Neural cell (in vitro differentiated cells): ENCODE data around the gene GNAQ. TPM values are rescaled to one million over a fixed set of nuclear protein-coding genes. Genes with fewer than 3 reads are reported as not detected.

Source experiments
- H2AFZ ChIP-seq: fragments of 200-600, 300-800 bp; sonication (generic), shearing (Covaris generic); 2 replicates; pipeline ENCODE4 v1.6.0; 2014; ENCODE audit warnings: low read depth, mild to moderate bottlenecking, antibody characterized with exemption, low read length, moderate library complexity
- H3F3A ChIP-seq: fragments of 200-600 bp; shearing (Covaris generic); 2 replicates; pipeline ENCODE4 v1.6.1; 2016; ENCODE audit warnings: mild to moderate bottlenecking, moderate library complexity, mixed read lengths, antibody characterized with exemption, low read length; ENCODE audit not compliant: insufficient read depth, poor library complexity, severe bottlenecking
- H3K27ac ChIP-seq: fragments of 200-600, 300-800 bp; sonication (generic), shearing (Covaris generic); 2 replicates; pipeline ENCODE4 v1.5.1; 2014; ENCODE audit warnings: mild to moderate bottlenecking, low read length, moderate library complexity
- H3K27me3 ChIP-seq: fragments of 300-800, 200-600 bp; sonication (generic), shearing (Covaris generic); 2 replicates; pipeline ENCODE4 v1.6.0; 2014; ENCODE audit warnings: mild to moderate bottlenecking, low read depth, low read length, moderate library complexity; ENCODE audit not compliant: insufficient read depth
- H3K36me3 ChIP-seq: fragments of 300-800, 200-600 bp; sonication (generic), shearing (Covaris generic); 2 replicates; pipeline ENCODE4 v1.5.1; 2014; ENCODE audit warnings: mild to moderate bottlenecking, antibody characterized with exemption, low read length, moderate library complexity; ENCODE audit not compliant: insufficient read depth
- H3K4me2 ChIP-seq: fragments of 300-800, 200-600 bp; sonication (generic), shearing (Covaris generic); 2 replicates; pipeline ENCODE4 v1.6.0; 2014; ENCODE audit warnings: mild to moderate bottlenecking, low read length
- H3K4me3 ChIP-seq: fragments of 300-800, 200-600 bp; sonication (generic), shearing (Covaris generic); 2 replicates; pipeline ENCODE4 v1.5.1; 2014; ENCODE audit warnings: mild to moderate bottlenecking, low read length, moderate library complexity
- H3K79me2 ChIP-seq: fragments of 200-600 bp; shearing (Covaris generic); replicated peaks from 2 replicates; pipeline ENCODE4 v1.6.0; 2014; ENCODE audit warnings: mild to moderate bottlenecking, low read length, moderate library complexity; ENCODE audit not compliant: insufficient read depth
- H3K9ac ChIP-seq: fragments of 300-800, 200-600 bp; sonication (generic), shearing (Covaris generic); 2 replicates; pipeline ENCODE4 v1.6.1; 2016; ENCODE audit warnings: mild to moderate bottlenecking, low read length, mixed read lengths
- H3K9me2 ChIP-seq: fragments of 200-600 bp; shearing (Covaris generic); 2 replicates; pipeline ENCODE4 v1.6.1; 2016; ENCODE audit warnings: mild to moderate bottlenecking, low read length, mixed read lengths; ENCODE audit not compliant: insufficient read depth
- H3K9me3 ChIP-seq: fragments of 200-600, 300-800 bp; sonication (generic), shearing (Covaris generic); 2 replicates; pipeline ENCODE4 v1.6.1; 2016; ENCODE audit warnings: mild to moderate bottlenecking, mixed run types, low read length, moderate library complexity, mixed read lengths
- H4K20me1 ChIP-seq: fragments of 200-600 bp; shearing (Covaris generic); 2 replicates; pipeline ENCODE4 v1.6.1; 2016; ENCODE audit warnings: mild to moderate bottlenecking, mixed run types; ENCODE audit not compliant: insufficient read depth
- CTCF ChIP-seq: fragments of 450-650 bp; IDR thresholded peaks from 2 replicates; pipeline ENCODE4 v1.5.1; 2014; ENCODE audit warnings: antibody characterized with exemption, mild to moderate bottlenecking, moderate library complexity; ENCODE audit not compliant: poor library complexity, severe bottlenecking
- EP300 ChIP-seq: fragments of 450-650 bp; conservative IDR thresholded peaks from 2 replicates; pipeline ENCODE4 v1.6.1; 2014; ENCODE audit warnings: antibody characterized with exemption, mild to moderate bottlenecking, moderate library complexity; ENCODE audit not compliant: poor library complexity, severe bottlenecking
- EZH2 ChIP-seq: fragments of 200-600, 300-800 bp; shearing (Covaris generic), sonication (generic); IDR thresholded peaks from 2 replicates; pipeline ENCODE4 v1.6.1; 2014; ENCODE audit warnings: antibody characterized with exemption, low read length, borderline replicate concordance, mild to moderate bottlenecking; ENCODE audit not compliant: insufficient read depth, poor library complexity, severe bottlenecking
- MXI1 ChIP-seq: fragments of 450-650 bp; conservative IDR thresholded peaks from 2 replicates; pipeline ENCODE4 v1.6.1; 2014; ENCODE audit warnings: antibody characterized with exemption, mild to moderate bottlenecking; ENCODE audit not compliant: poor library complexity, severe bottlenecking
- POLR2AphosphoS5 ChIP-seq: IDR thresholded peaks from 2 replicates; pipeline ENCODE4 v1.6.1; 2012
- RAD21 ChIP-seq: fragments of 450-650 bp; conservative IDR thresholded peaks from 2 replicates; pipeline ENCODE4 v1.6.1; 2014; ENCODE audit warnings: antibody characterized with exemption, mild to moderate bottlenecking, moderate library complexity
- REST ChIP-seq: IDR thresholded peaks from 2 replicates; pipeline ENCODE4 v1.6.1; 2012; ENCODE audit warnings: borderline replicate concordance
- SMC3 ChIP-seq: fragments of 450-650 bp; conservative IDR thresholded peaks from 2 replicates; pipeline ENCODE4 v1.6.1; 2014; ENCODE audit warnings: antibody characterized with exemption, mild to moderate bottlenecking, moderate library complexity; ENCODE audit not compliant: poor library complexity
- TAF1 ChIP-seq: IDR thresholded peaks from 2 replicates; pipeline ENCODE4 v1.6.1; 2012; ENCODE audit warnings: low read depth
- polyA plus RNA-seq: library from polyadenylated mRNA; depleted of rRNA; stranded (reverse); fragments of >200 nt; gene quantifications from 2 replicates; pipeline ENCODE4 v1.2.3, GENCODE V29; 2014

GNAQ gene
- polyA plus RNA-seq, 1 donor from 2014 or later = 86.7 TPM

GRCh38 chr9:77851882-77852595 lies 179.6 kb downstream of the GNAQ start:
- H2AFZ ChIP-seq = no peak overlapping the region
- H3K9ac ChIP-seq = no peak overlapping the region
- no peaks in the 10 kb centered on the region for H3K36me3 ChIP-seq
- no peak overlapping the region for H3K4me2 ChIP-seq
- H3K27ac ChIP-seq = no peak overlapping the region
- no peaks in the 10 kb centered on the region for H3K9me2 ChIP-seq
- H3K27me3 ChIP-seq = no peaks in the 10 kb centered on the region
- TF ChIP-seq EP300 (no peak), RAD21 (no peak), CTCF (no peak), MXI1 (no peak), EZH2 (no peak), SMC3 (no peak), TAF1 (no peak), POLR2AphosphoS5 (no peak), REST (no peak)
- H3K79me2 ChIP-seq = peaks cover 13% of the 10 kb centered on the region
- H4K20me1 ChIP-seq = peaks cover 3% of the 10 kb centered on the region
- H3K4me3 ChIP-seq = no peak overlapping the region
- no peaks in the 10 kb centered on the region for H3K9me3 ChIP-seq
- no peaks in the 10 kb centered on the region for H3F3A ChIP-seq

GRCh38 chr9:77848897-77849296 lies 182.7 kb downstream of the GNAQ start:
- Histone ChIP-seq H2AFZ (no peak overlapping the region), H3K9me3 (no peaks in the 10 kb centered on the region), H3K79me2 (peaks cover 23% of the 10 kb centered on the region), H3K27ac (no peak overlapping the region), H3K9me2 (no peaks in the 10 kb centered on the region), H3K4me3 (no peak overlapping the region), H4K20me1 (peaks cover 3% of the 10 kb centered on the region), H3K36me3 (no peaks in the 10 kb centered on the region), H3K27me3 (no peaks in the 10 kb centered on the region), H3F3A (no peaks in the 10 kb centered on the region), H3K9ac (no peak overlapping the region), H3K4me2 (no peak overlapping the region)
- no peak for TF ChIP-seq TAF1
- no peak for TF ChIP-seq CTCF
- TF ChIP-seq EZH2 = no peak
- TF ChIP-seq SMC3 = no peak
- no peak for TF ChIP-seq RAD21
- TF ChIP-seq MXI1 = no peak
- no peak for TF ChIP-seq POLR2AphosphoS5
- no peak for TF ChIP-seq EP300
- no peak for TF ChIP-seq REST
